ENCODE results near the gene CCDC154.
"Not testable (repeated sequence)": the region's sequence is repeated elsewhere in the genome, so short reads cannot be mapped to it uniquely, and the experiment has no call there.

CCDC154 gene

GRCh38 chr16:1474082-1474795 lies 29.9 kb upstream of the CCDC154 start:
- DNase-seq = no peak

GRCh38 chr16:1472974-1473373 lies 28.6 kb upstream of the CCDC154 start:
- DNase-seq = no peak

GRCh38 chr16:1471569-1472194 lies 27.3 kb upstream of the CCDC154 start:
- DNase-seq = no peak

GRCh38 chr16:1470481-1471251 lies 26.3 kb upstream of the CCDC154 start:
- no peak for DNase-seq

- no peak for DNase-seq
Observed at GRCh38 chr16:1469693-1470201, 25.4 kb upstream of the CCDC154 start.

- DNase-seq = not testable (repeated sequence)
Observed at GRCh38 chr16:1469141-1469540, 24.8 kb upstream of the CCDC154 start.

- no peak for DNase-seq
Observed at GRCh38 chr16:1468426-1468810, 24.1 kb upstream of the CCDC154 start.

GRCh38 chr16:1466968-1467521 lies 22.7 kb upstream of the CCDC154 start:
- no peak for DNase-seq

GRCh38 chr16:1466054-1466453 lies 21.7 kb upstream of the CCDC154 start:
- no peak for DNase-seq

- no peak for DNase-seq
Observed at GRCh38 chr16:1465567-1465915, 21.2 kb upstream of the CCDC154 start.

- no peak for DNase-seq
Observed at GRCh38 chr16:1464894-1465566, 20.7 kb upstream of the CCDC154 start.

- DNase-seq = no peak
Observed at GRCh38 chr16:1464196-1464893, 20.0 kb upstream of the CCDC154 start.

- DNase-seq = no peak
Observed at GRCh38 chr16:1461146-1461545, 16.8 kb upstream of the CCDC154 start.

GRCh38 chr16:1460602-1461138 lies 16.3 kb upstream of the CCDC154 start:
- no peak for DNase-seq

GRCh38 chr16:1459967-1460366 lies 15.6 kb upstream of the CCDC154 start:
- no peak for DNase-seq

- no peak for DNase-seq
Observed at GRCh38 chr16:1458977-1459341, 14.6 kb upstream of the CCDC154 start.

GRCh38 chr16:1458336-1458976 lies 14.1 kb upstream of the CCDC154 start:
- DNase-seq = no peak

- DNase-seq = no peak
Observed at GRCh38 chr16:1457489-1458245, 13.3 kb upstream of the CCDC154 start.

- no peak for DNase-seq
Observed at GRCh38 chr16:1456951-1457350, 12.6 kb upstream of the CCDC154 start.

All from COR-L47 (cell line).